ENCODE data around the gene GJB3.
A peak's percentile ranks its signal among the peaks of the same experiment; 100 is the strongest.

GJB3 gene

GRCh38 chr1:34794001-34794789, 13.2 kb downstream of the GJB3 start:
- TF ChIP-seq, protein P1, sequence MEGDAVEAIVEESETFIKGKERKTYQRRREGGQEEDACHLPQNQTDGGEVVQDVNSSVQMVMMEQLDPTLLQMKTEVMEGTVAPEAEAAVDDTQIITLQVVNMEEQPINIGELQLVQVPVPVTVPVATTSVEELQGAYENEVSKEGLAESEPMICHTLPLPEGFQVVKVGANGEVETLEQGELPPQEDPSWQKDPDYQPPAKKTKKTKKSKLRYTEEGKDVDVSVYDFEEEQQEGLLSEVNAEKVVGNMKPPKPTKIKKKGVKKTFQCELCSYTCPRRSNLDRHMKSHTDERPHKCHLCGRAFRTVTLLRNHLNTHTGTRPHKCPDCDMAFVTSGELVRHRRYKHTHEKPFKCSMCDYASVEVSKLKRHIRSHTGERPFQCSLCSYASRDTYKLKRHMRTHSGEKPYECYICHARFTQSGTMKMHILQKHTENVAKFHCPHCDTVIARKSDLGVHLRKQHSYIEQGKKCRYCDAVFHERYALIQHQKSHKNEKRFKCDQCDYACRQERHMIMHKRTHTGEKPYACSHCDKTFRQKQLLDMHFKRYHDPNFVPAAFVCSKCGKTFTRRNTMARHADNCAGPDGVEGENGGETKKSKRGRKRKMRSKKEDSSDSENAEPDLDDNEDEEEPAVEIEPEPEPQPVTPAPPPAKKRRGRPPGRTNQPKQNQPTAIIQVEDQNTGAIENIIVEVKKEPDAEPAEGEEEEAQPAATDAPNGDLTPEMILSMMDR (IDR thresholded peaks at IDR 0.05; ENCODE audit: low read depth, low read length, missing control alignments) = no peak
- H3K4me3 ChIP-seq (ENCODE audit: low read depth, low read length) = no peak overlapping the region
- no peak for DNase-seq (ENCODE audit: low read depth)

DNA sequence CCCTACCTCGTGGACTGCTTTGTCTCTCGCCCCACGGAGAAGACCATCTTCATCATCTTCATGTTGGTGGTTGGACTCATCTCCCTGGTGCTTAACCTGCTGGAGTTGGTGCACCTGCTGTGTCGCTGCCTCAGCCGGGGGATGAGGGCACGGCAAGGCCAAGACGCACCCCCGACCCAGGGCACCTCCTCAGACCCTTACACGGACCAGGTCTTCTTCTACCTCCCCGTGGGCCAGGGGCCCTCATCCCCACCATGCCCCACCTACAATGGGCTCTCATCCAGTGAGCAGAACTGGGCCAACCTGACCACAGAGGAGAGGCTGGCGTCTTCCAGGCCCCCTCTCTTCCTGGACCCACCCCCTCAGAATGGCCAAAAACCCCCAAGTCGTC, 13.8 kb downstream of the GJB3 start:
- TF ChIP-seq, protein P1 (IDR thresholded peaks at IDR 0.05; ENCODE audit: low read depth, low read length, missing control alignments) = no peak
- DNase-seq (ENCODE audit: low read depth) = no peak
- H3K4me3 ChIP-seq (ENCODE audit: low read depth, low read length) = no peak overlapping the region

- no peak for DNase-seq (ENCODE audit: low read depth)
- no peak overlapping the region for H3K4me3 ChIP-seq (ENCODE audit: low read depth, low read length)
- TF ChIP-seq, protein P1 (IDR thresholded peaks at IDR 0.05; ENCODE audit: low read depth, low read length, missing control alignments) = no peak
Observed at GRCh38 chr1:34795916-34796315, 14.9 kb downstream of the GJB3 start.

DNA sequence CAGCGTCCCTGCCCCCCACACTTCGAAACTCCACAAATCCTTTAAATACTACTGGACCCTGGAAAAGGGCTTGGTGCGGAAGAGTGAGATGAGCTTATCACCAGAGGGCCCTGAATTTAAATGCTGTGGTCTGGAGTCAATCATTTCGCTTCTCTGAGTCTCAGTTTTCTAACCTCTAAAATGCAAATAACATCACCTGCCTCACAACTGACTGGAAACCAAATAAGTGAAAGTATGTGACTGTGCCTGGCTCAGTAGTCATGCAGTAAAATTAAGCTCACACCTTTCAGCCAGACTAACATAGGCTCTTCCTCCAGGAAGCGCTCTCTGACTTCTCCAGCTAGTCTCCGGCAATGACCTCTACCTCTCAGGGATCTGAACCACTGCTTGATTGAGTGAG, 16.0 kb downstream of the GJB3 start:
- no peak overlapping the region for H3K4me3 ChIP-seq (ENCODE audit: low read depth, low read length)
- peak; percentile 26 for DNase-seq (ENCODE audit: low read depth)
- TF ChIP-seq, protein P1 (IDR thresholded peaks at IDR 0.05; ENCODE audit: low read depth, low read length, missing control alignments) = no peak

DNA sequence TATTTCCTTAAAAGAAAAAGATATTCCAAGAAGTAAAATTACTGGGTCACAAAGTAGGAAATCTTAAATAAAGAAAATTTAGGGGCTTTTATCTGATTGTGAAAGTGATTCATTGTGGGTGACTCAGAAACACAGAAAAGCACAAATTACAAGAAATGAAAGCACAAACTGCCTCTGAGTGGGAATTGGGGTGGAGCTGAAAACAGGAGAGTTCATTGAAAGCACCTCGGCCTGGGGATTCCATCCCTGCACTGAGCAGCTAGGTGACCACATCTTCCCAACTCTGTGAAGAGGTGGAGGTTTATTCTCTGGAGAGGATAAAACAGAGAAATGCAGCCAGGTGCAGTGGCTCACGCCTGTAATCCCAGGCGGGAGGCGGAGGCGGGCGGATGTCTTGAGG, 19.2 kb downstream of the GJB3 start:
- no peak for DNase-seq (ENCODE audit: low read depth)
- no peak overlapping the region for H3K4me3 ChIP-seq (ENCODE audit: low read depth, low read length)
- TF ChIP-seq, protein P1 (IDR thresholded peaks at IDR 0.05; ENCODE audit: low read depth, low read length, missing control alignments) = no peak

- DNase-seq (ENCODE audit: low read depth) = no peak
- H3K4me3 ChIP-seq (ENCODE audit: low read depth, low read length) = no peak overlapping the region
- TF ChIP-seq, protein P1 (IDR thresholded peaks at IDR 0.05; ENCODE audit: low read depth, low read length, missing control alignments) = no peak
Observed at GRCh38 chr1:34803770-34804169, 22.8 kb downstream of the GJB3 start.

GRCh38 chr1:34806396-34806795, 25.4 kb downstream of the GJB3 start:
- DNase-seq (ENCODE audit: low read depth) = no peak

More at GRCh38 chr1:34806396-34806795, 25.4 kb downstream of the GJB3 start:
- TF ChIP-seq, protein P1 (IDR thresholded peaks at IDR 0.05; ENCODE audit: low read depth, low read length, missing control alignments) = no peak
- H3K4me3 ChIP-seq (ENCODE audit: low read depth, low read length) = no peak overlapping the region
